LoVo (cell line): Measurements from ENCODE around the gene FLRT3.

Experiments
- DNase-seq: peaks from one replicate; pipeline ENCODE4 v3.0.0-alpha.2; 2016; ENCODE audit warnings: low spot score

FLRT3 gene

DNA sequence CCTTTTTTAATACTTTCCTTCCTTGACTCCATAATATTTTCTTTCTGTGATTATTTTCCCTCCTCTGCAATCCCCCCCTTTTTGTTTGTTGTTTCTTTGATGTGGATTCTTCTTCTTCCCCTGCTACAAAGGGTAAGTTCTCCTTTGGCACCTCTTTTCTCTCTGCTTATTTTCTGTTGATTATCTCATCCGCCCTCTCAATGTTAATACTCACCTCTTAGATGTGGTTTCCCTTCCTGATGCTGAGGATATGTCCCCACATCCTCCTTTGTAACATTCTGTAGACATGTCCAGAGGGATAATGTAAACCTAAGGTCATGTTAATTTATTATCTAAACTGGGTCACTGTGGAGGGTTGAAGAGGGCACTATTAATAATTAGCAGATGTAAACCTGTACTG, 17.7 kb downstream of the FLRT3 start:
- no peak for DNase-seq

DNA sequence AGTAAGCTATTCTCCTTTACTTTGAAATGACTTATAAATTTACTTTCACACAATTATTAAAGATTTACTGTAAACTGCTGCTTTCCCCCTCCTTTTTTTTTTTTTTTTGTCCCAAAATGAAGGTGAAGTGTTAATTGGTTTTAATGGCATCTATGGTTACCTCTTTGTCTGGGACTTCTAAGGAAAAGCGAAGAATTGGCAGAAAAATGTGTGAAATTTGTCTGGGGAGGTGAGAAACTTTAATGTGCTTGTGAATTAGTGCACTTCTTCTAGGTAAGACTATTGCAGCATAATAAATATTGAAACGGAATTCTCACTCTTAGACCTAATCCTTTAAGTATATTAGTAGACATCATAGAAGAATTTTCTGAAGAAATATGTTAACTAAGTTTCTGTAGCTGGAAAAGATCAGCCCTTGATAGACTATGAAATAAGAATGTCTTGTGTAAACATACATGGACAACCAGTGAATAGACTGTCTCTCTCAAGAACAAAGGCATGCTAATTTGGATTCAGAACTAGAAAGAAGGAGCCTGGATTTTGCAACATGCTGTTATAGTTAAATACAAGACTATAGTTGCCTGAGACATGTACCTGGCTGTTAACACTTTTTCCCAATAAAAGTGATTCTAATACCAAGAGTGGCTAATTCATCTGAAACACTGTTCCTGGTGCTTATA, 23.9 kb downstream of the FLRT3 start:
- DNase-seq, result no peak

DNA sequence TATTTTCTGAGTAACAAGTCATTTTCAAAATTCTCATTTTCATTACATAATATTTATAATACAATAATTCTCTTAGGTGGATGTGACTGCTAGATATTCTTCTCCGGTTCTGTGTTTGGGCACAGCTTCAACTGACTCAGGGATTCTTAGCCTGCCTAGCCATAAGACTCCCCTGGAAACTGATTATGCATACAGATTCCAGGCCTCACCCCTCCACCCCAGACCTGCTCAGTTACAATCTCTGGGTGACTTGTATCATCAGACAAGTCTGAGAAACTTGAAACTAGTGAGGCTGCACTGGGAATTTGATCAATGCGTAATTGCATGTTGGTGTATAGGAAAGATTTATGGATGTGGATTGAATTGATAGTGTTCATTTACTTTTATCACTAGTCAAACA, 25.4 kb downstream of the FLRT3 start:
- DNase-seq, result no peak

DNA sequence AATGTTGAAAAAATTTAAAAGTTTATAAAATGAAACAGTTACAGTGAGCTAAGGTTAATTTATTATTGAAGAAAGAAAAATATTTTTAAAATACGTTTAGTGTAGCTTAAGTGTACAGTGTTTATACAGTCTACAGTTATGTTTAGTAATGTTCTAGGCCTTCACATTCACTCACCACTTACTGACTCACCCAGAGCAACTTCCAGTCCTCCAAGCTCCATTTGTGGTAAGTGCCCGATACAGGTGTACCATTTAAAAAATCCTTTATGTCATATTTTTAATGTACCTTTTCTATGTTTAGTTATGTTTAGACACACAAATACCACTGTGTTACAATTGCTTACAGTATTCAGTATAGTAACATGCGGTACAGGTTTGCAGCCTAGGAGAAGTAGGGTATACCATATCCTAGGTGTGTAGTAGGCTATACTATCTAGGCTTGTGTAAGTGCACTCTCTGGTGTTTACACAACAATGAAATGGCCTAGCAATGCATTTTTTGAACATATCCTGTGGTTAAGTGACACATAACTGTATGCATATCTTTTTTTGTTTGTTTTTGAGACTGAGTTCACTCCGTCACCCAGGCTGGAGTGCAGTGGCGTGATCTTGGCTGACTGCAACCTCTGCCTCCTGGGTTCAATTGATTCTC, 26.3 kb downstream of the FLRT3 start:
- DNase-seq, result no peak

DNA sequence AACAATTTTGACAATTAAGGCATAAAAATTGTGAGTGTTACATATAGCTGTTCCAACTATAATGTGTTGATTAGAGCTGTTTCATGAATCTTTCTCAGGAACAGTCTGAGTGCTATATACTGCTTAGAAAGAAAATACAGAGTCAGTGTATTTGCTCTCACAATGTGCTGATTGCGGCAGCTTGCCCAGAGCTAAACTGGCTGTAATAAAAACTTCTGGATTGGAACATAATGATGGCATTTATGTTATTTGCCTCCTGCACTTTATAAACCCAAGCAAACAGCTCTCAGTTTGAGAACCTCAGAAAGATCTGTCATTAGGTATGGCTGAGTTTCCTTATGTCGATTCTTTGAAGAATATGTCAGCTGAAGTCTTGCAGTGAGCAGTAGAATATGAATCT, 29.5 kb downstream of the FLRT3 start:
- DNase-seq, result no peak

GRCh38 chr20:14304472-14304871, 32.9 kb downstream of the FLRT3 start:
- no peak for DNase-seq

GRCh38 chr20:14303651-14304050, 33.8 kb downstream of the FLRT3 start:
- no peak for DNase-seq

GRCh38 chr20:14303106-14303505, 34.3 kb downstream of the FLRT3 start:
- DNase-seq, result no peak

- DNase-seq, result no peak
Measured at GRCh38 chr20:14299831-14300230, 37.6 kb downstream of the FLRT3 start.

DNA sequence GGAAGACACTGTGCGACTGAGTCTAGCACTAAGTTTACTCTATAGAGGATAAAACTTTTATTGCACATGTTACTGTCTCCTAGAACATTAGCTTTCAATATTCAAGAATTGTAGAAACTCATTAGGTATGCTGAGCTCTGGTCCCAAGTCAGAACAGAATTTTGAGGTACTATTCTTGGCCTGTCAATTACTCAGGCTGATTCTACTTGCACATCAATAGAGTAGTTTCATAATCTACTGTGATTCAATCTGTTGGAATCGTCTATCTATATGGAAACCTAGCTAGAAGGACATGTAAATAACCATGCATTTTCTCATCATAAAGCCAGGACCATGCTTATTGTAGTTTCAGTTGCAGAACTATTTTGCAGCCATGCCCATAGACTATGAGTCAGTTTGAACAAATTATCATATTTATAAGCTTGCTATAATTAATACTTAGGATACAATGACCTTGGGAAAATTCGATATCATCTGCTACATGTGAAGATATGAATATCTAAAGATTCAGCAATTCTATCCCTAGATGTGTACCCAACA, 41.6 kb downstream of the FLRT3 start:
- no peak for DNase-seq

DNA sequence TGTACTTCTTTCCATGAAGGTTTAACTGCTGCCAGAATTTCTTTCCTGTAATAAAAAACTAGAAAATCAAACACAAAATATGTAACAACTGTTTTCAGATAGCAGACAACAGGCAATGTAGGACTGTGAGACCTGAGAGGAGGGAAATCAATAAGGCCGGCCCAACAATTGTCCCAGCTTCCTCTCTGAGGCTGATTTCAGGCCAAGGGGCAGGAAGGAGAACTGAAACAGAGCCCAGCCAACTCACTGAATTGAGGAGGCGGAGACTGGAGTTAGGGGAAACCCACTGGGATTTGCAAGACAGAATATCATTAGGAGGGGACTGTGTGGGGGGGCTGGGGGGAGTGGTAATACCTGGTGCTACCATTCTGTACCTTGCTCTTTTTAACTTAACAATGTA, 42.2 kb downstream of the FLRT3 start:
- no peak for DNase-seq

GRCh38 chr20:14291502-14291901, 45.9 kb downstream of the FLRT3 start:
- no peak for DNase-seq

DNA sequence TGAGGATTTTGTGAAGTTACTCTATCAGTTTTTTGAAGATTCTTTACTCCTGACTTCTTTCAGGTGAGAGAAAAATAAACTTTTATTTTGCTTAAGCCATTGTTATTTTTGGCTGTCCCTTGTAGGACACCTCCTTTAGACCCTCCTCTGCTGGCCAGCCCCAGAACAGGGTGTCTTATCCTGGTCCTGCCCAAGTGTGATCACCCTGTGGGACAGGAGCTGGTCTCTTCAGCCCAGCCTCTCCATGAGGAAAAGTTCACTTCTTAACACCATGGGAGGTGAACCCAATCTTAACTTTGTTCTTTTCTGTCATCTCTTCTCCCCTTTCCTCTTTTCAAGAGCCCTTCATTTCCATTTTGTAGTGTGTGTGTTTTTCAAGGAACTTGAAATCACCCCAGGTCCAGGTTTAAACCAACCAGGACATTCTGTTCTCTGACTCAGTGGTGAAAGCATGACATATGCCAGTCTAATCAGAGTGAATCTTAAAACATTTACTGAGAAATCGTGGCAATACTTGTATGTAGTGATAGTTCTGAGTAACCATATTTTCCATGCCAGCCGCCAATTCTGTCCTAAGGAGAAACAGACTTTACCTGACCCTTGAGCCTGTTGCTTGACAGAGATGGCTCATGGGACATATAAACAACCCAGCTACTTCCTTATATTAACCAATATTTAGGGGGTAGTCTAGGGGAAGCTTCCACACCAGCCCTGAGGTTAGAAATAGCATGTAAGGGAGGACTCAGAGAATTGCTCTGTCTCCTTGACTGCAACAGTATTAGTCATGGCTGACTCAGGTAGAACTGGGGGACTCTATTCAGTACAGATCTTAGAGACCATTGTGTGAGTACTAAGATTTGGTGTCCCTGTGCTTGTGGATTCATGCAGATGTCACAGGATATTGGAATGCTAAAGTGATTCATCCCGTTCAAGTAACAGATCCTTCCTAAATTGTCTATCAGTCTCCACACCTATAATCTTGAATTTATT, 48.8 kb downstream of the FLRT3 start:
- DNase-seq, result no peak

DNA sequence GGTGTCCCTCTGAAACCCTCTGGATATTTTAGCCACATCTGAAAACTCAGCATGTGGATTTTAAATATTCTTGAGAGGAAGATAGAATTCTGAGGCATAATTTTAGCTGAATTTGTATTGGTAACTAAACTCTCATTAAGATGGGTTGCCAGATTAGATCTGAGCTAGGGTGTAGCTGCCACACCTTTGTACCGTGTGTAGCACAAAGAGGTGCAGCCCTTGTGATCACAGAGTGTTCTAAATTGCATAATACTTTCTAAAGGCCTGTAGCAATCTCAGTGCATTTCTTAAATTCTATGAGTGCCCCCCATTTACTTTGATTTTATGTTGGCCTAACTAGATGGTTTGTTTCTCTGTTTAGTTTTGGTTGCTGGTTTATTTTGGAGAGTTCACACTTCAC, 53.0 kb downstream of the FLRT3 start:
- no peak for DNase-seq

GRCh38 chr20:14282140-14282539, 55.3 kb downstream of the FLRT3 start:
- DNase-seq, result no peak
